ENCODE data around the gene GLI3. TPM values are rescaled to one million over a fixed set of nuclear protein-coding genes. Genes with fewer than 3 reads are reported as not detected.

Gene GLI3
- total RNA-seq, 2 donors from 2014 or later, result 3.4 to 6.6 TPM

DNA sequence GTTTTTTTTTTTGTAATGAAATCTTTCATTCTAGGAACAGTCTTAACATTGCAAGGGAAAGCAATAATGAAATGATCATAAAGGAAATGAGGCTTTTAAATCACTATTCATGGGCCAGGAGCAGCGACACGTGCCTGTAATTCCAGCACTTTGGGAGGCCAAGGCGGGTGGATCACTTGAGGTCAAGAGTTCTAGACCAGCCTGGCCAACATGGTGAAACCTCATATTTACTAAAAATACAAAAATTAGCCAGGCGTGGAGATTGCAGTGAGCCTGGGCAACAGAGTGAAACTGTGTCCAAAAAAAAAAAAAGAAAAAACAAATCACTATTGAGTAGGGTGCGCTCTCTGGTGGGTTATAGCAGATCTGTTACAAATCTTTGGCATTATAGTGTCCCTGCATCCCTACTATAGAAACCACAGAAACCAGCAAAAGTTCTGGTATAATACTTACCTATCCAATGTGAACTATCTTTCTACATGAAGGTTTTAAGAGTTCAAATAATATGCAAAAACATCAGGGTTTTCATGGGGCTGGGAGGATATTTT is 72.1 kb downstream of the GLI3 start:
- DNase-seq (ENCODE audit: low spot score) (no peak), ATAC-seq (ENCODE audit: insufficient number of reproducible peaks, low FRiP score, low read depth) (no peak)
- H3K27ac ChIP-seq, result no peak overlapping the region
- TF ChIP-seq, protein P1, sequence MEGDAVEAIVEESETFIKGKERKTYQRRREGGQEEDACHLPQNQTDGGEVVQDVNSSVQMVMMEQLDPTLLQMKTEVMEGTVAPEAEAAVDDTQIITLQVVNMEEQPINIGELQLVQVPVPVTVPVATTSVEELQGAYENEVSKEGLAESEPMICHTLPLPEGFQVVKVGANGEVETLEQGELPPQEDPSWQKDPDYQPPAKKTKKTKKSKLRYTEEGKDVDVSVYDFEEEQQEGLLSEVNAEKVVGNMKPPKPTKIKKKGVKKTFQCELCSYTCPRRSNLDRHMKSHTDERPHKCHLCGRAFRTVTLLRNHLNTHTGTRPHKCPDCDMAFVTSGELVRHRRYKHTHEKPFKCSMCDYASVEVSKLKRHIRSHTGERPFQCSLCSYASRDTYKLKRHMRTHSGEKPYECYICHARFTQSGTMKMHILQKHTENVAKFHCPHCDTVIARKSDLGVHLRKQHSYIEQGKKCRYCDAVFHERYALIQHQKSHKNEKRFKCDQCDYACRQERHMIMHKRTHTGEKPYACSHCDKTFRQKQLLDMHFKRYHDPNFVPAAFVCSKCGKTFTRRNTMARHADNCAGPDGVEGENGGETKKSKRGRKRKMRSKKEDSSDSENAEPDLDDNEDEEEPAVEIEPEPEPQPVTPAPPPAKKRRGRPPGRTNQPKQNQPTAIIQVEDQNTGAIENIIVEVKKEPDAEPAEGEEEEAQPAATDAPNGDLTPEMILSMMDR (IDR thresholded peaks at IDR 0.05), result no peak
- H3K4me3 ChIP-seq, result no peak overlapping the region
- H3K9me3 ChIP-seq, result no peaks in the 10 kb centered on the region
- no peaks in the 10 kb centered on the region for H3K36me3 ChIP-seq
- H3K27me3 ChIP-seq (replicated peaks; ENCODE audit: insufficient read depth), result no peaks in the 10 kb centered on the region
- H3K4me1 ChIP-seq (ENCODE audit: control insufficient read depth in 1 of 2, low read depth in 2 of 2), result peaks cover 3 to 4% of the 10 kb centered on the region in 2 donors

DNA sequence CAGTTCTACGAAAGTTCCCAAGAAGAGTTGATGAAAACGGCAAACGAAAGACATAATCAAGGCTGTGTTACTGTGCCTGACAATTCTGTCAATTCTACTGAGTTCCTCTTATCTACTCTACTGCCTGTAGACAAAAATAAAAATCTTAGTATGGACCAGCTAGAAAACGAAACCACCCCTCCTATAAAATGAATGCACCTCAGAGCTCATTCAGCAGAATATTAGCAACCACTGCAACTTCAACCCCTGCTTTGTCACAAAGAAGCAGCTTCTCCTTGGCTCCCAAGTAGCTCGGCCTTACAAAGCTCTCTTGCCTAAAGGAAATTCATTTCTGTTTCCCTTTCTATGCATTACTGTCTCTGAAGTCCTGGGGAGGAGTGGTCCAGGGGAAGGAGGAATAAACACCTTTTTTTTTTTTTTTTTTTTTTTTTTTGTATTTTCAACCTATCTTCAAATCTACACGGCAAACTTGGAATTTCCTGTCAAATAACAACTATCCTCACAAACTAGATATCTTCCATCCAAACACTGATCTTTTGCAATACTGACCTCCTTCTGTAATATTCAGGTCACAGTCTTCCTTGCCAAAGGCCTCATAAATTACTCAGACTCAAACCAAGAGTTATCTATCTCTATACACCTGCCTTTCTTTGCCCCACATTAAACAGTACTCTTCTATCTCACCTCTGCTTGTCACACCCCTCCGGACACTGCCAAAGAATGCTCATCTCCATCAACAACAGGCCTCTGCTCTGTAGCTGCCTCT is 74.3 kb downstream of the GLI3 start:
- Histone ChIP-seq H3K9me3 (no peaks in the 10 kb centered on the region), H3K4me1 (ENCODE audit: control insufficient read depth in 1 of 2, low read depth in 2 of 2) (peaks cover 3% of the 10 kb centered on the region in 2 donors), H3K36me3 (no peaks in the 10 kb centered on the region), H3K27me3 (replicated peaks; ENCODE audit: insufficient read depth) (no peaks in the 10 kb centered on the region), H3K4me3 (no peak overlapping the region), H3K27ac (no peak overlapping the region)
- TF ChIP-seq, protein P1 (IDR thresholded peaks at IDR 0.05), result no peak
- no peak for DNase-seq (ENCODE audit: low spot score)
- no peak for ATAC-seq (ENCODE audit: insufficient number of reproducible peaks, low FRiP score, low read depth)

DNA sequence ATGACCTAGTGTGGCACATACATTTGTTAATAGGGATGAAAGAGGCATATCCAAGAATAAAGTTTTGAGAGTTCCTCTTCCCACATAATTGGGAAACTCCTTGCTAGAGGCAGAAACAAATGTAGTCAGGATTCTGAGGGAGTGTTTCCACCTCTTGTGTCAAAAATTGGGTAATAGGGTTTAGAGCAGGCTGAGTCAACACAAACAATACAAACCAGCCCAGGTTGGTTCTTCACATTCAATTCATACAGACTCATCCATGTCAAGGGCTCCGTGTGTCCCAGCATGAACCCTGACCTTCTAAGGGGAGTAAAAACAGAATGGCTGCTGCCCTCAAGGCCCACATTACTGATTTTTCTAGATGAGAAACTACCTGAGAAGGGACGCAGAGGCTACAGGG is 75.3 kb downstream of the GLI3 start:
- H3K9me3 ChIP-seq, result no peaks in the 10 kb centered on the region
- no peaks in the 10 kb centered on the region for H3K27me3 ChIP-seq (replicated peaks; ENCODE audit: insufficient read depth)
- no peak for DNase-seq (ENCODE audit: low spot score)
- no peak for ATAC-seq (ENCODE audit: insufficient number of reproducible peaks, low FRiP score, low read depth)
- TF ChIP-seq, protein P1 (IDR thresholded peaks at IDR 0.05), result no peak
- H3K36me3 ChIP-seq, result no peaks in the 10 kb centered on the region
- H3K4me3 ChIP-seq, result no peak overlapping the region
- no peaks in the 10 kb centered on the region for H3K4me1 ChIP-seq (ENCODE audit: control insufficient read depth in 1 of 2, low read depth in 2 of 2)
- no peak overlapping the region for H3K27ac ChIP-seq

DNA sequence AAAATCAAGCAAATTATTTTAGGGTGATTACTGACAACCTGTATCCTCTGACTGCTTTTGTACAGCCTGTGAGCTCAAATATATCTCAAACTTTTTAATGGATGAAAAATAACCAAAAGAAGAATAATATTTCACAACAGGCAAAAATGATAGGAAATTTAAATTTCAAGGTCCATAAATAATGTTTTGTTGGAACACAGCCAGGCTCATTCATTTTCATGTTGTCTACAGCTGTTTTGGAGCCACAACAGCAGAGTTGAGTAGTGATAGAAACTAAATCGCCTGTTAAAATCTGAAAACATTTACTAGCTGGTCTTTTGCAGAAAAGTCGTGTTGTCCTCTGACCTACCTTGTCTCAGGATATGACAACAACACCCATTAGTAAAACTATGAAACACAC is 75.9 kb downstream of the GLI3 start:
- no peak overlapping the region for H3K27ac ChIP-seq
- no peaks in the 10 kb centered on the region for H3K36me3 ChIP-seq
- ATAC-seq (ENCODE audit: insufficient number of reproducible peaks, low FRiP score, low read depth) (no peak), DNase-seq (ENCODE audit: low spot score) (no peak)
- H3K4me1 ChIP-seq (ENCODE audit: control insufficient read depth in 1 of 2, low read depth in 2 of 2), result no peaks in the 10 kb centered on the region
- no peaks in the 10 kb centered on the region for H3K27me3 ChIP-seq (replicated peaks; ENCODE audit: insufficient read depth)
- H3K4me3 ChIP-seq, result no peak overlapping the region
- TF ChIP-seq, protein P1 (IDR thresholded peaks at IDR 0.05), result no peak
- no peaks in the 10 kb centered on the region for H3K9me3 ChIP-seq

DNA sequence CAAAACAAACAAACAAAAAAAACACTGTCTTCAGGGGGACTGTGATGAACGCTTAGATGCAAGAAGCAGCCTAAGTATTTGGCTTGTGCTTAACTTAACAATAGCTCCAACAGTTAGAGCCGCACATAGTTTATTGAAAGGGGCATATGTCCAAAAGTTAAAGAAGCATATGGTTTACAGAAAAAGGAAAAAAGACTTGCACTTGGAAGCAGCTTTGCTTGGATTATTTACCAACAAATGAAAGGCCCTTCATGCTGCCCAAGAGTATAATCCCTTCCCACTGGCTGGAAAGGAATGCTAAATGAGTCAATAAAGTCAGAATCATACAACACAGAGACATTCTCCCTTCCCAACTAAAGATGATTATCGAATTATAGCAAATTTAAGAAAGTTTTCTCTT is 77.9 kb downstream of the GLI3 start:
- H3K9me3 ChIP-seq, result no peaks in the 10 kb centered on the region
- TF ChIP-seq, protein P1 (IDR thresholded peaks at IDR 0.05), result no peak
- no peaks in the 10 kb centered on the region for H3K27me3 ChIP-seq (replicated peaks; ENCODE audit: insufficient read depth)
- H3K4me3 ChIP-seq, result no peak overlapping the region
- H3K27ac ChIP-seq, result no peak overlapping the region
- ATAC-seq (ENCODE audit: insufficient number of reproducible peaks, low FRiP score, low read depth) (no peak), DNase-seq (ENCODE audit: low spot score) (no peak)
- H3K36me3 ChIP-seq, result no peaks in the 10 kb centered on the region
- H3K4me1 ChIP-seq (ENCODE audit: control insufficient read depth in 1 of 2, low read depth in 2 of 2), result no peaks in the 10 kb centered on the region

All from thoracic aorta (tissue), 2 donors.